Middle frontal gyrus (tissue), 1 donor: ENCODE measurements around the gene TCTN1.
A peak's percentile ranks its signal among the peaks of the same experiment; 100 is the strongest.
"Not testable (repeated sequence)": the region's sequence is repeated elsewhere in the genome, so short reads cannot be mapped to it uniquely, and the experiment has no call there.

ENCODE experiments used
- DNase-seq: peaks from one replicate; pipeline ENCODE4 v3.0.0-alpha.2; 2015; ENCODE audit warnings: low spot score; ENCODE audit errors: extremely low spot score

TCTN1 gene

DNA sequence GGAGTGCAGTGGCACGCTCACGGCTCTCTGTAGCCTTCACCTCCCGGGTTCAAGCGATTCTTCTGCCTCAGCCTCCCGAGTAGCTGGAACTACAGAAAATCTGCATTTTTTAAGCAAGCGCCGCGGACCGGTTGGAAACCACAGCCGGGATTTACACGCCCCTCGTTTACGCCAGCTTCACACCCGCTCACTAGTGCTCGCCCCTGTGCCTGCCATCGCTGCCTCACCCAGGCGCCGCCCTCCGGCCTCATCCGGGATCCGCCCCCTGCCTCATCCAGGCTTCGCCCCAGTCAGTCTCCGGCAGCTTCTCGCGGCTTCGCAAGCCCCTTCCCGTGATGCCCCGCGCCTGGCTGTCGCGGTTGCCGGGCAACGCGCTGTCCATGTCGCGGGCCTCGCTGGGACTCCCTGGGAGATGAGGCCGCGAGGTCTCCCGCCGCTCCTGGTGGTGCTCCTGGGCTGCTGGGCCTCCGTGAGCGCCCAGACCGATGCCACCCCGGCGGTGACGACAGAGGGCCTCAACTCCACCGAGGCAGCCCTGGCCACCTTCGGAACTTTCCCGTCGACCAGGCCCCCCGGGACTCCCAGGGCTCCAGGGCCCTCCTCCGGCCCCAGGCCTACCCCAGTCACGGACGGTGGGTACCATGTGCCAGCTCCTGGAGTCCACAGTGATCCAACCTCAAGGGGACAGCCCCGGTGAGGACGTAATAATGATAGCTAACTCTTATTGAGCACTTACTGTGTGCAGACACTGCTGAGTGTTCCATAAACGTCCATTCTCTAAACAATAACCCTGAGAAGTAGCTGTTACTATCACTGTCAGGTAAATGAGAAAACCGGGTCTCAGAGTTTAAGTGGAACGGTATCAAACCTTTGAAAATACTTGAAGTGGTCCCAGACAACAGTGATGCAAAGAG, at the start of gene TCTN1:
Gene TCTN1 (plus strand): TSS at position 359 of the 914 bp plus-strand sequence. CDS start 54 bp downstream, at position 413.
- DNase-seq, result peak; percentile 93

DNA sequence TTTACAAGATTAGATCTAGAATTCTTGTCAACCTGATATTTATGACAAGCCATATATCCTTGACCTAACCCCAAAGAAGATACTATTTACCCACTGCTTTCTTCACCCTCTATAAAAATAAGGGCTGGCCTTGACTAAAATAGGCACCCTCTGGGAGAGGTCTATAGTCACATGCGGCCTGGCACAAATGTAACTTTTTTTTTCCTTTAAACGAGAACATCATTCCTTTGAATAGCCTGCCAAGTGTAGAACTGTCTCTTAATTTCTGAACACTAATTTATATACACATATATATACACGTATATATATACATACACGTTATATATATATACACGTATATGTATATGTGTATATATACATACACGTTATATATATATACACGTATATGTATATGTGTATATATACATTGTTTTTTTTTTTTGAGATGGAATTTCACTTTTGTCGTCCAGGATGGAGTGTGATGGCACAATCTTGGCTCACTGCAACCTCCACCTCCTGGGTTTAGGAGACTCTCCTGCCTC, 49.4 kb upstream of the TCTN1 start:
- no peak for DNase-seq

DNA sequence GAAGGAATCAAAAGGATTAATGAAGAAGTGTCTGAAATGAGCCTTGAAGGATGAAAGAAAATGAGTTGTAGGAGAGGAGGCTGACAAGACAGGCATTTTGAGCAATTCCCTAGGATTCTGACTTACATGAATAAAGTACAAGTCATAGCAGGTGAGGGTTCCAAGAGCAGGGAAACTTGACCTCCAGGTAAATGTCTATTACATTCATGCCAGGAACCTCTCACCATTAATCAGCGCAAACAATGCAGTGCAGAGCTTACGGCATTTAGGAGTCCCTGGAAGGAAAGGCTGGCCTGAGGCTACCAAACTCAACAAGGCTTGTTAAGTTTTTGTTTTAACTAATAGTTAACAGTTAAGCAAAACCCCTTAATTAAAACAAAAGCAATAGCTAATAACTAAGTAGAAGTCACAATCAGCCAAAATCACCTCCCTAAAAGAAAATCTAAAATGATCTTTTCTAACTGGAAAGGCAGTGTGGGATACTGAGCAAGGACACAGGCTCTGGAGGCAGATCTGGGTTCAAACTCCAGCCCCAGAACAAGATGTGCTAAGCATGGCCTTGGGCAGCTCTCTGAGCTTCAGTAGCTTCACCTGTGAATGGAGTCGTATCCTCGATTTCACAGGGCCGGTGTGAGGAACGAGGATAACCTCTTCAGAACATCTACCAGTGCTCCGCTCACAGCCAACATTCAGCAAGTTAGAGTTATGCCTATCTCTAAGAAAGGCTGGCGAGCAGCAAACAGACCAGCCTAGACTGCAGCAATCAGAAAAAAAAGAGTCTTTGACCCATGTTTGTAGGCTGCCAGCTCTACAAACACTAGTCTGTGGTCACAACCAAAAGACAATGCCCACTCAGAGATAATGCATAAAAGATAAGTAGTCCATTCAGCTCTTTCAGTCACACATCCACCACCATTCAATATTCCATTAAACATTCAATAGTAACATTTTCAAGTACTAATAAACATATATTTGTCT, 47.7 kb upstream of the TCTN1 start:
- no peak for DNase-seq

DNA sequence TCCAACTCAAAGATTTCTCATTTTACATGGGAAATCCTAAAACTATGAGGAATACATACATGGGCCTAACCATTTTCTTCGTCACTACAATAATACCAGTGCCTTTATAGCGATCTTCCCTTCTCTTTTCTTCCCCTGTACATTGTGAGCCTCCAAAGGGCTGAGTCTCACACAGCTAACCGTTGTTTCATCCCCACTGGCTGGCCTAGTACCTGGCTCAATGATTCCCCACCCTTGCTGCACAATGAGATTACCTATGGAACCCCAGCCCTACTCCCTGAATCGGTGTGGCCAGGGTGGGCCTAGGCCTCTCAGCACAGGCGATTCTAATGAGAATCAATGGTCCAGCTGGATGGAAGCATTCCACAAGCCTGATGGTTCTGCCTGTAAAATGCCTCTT, 46.9 kb upstream of the TCTN1 start:
- DNase-seq, result no peak

DNA sequence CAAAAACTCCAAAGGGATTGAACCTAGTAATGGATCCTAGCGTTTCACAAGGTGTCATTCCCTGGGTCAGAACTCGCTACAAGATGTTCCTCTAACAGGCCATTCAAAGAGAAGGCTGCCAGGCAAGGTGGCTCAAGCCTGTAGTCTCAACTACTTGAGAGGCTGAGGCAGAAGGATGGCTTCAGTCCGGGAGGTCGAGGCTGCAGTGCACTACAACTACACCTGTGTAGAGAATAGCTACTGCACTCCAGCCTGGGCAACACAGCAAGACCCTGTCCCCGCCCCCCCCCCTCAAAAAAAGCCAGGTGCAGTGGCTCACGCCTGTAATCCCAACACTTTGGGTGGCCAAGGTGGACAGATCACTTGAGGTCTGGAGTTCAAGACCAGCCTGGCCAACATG, 45.2 kb upstream of the TCTN1 start:
- no peak for DNase-seq

DNA sequence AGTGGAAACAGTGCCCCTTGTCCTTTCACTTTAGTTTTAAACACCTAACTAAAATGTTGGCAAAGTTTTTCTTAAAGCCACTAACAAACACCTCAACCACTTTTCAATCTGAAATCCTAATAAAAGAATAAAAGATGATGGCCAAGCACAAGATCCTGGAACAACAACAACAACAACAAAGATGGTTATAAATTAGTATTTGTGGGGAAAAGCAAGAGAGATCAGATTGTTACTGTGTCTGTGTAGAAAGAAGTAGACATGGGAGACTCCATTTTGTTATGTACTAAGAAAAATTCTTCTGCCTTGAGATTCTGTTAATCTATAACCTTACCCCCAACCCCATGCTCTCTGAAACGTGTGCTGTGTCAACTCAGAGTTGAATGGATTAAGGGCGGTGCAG, 44.1 kb upstream of the TCTN1 start:
- not testable (repeated sequence) for DNase-seq

DNA sequence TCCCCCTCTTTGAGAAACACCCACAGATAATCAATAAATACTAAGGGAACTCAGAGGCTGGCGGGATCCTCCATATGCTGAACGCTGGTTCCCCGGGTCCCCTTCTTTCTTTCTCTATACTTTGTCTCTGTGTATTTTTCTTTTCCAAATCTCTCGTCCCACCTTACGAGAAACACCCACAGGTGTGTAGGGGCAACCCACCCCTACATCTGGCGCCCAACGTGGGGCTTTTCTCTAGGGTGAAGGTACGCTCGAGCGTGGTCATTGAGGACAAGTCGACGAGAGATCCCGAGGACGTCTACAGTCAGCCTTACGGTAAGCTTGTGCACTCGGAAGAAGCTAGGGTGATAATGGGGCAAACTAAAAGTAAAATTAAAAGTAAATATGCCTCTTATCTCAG, 43.1 kb upstream of the TCTN1 start:
- DNase-seq, result not testable (repeated sequence)

DNA sequence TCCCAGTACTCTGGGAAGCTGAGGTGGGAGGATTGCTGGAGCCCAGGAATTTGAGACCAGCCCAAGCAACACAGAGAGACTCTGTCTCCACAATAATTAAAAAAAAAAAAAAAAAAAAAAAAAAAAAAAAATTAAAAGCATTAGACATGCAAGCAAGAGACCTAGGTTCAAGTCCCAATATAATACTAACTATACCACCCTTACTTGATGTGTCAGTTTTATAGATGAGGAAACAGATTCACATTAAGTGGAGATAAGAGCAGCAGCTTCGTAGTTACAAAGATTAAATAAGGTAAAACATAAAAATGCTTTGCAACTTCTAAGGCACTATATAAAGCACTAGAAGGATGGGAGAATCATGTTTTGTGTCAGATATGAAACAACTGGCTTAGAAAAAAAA, 39.9 kb upstream of the TCTN1 start:
- no peak for DNase-seq

DNA sequence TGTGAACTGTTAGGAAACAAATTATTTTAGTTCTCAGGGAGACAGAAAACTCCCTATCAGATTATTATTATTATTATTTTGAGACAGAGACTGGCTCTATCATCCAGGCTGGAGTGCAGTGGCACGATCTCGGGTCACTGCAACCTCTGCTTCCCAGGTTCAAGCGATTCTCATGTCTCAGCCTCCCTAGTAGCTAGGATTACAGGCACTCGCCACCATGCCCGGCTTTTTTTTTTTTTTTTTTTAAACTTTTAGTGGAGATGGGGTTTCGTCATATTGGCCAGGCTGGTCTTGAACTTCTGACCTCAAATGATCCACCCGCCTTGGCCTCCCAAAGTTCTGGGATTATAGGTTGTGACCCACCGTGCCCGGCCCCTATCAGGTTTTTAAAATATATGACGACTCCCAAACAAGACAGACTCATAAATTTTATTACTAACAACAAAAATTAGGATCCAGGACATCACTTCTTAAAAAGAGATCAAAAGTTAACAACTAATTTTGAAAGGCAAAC, 39.2 kb upstream of the TCTN1 start:
- DNase-seq, result not testable (repeated sequence)

DNA sequence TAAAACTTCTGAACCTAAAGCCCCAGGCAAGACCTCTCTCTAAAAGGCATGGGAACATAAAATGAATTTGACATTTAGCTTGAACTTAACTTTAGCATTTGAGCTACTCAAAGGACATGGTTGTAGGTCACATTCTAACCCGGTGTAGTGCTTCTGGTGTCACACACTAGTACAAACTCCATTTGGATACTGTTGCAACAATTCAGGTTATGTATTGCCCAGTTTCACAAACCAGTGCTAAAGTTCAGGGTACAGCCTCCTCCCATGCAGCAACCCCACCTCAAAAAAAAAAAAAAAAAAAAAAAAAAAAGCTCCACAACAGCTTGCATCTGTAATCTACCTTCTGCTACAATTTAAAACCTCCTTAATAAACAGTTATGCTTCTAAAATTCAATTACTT, 38.6 kb upstream of the TCTN1 start:
- no peak for DNase-seq

DNA sequence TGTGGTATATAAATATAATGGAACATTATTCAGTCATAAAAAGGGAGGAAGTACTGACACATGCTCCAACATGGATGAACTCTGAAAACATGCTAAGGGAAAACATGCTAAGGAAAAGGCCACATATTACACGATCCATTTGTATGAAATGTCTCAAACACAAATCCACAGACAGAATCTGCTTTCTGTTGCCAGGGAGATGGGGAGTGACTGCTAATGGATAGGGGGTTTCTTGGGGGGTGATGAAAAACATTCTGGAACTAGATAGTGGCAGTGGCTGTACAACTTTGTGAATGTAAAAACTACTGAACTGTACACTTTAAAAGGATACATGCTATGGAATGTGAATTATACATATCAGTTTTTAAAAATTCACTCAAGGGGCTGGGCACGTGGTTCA, 37.4 kb upstream of the TCTN1 start:
- DNase-seq, result no peak

DNA sequence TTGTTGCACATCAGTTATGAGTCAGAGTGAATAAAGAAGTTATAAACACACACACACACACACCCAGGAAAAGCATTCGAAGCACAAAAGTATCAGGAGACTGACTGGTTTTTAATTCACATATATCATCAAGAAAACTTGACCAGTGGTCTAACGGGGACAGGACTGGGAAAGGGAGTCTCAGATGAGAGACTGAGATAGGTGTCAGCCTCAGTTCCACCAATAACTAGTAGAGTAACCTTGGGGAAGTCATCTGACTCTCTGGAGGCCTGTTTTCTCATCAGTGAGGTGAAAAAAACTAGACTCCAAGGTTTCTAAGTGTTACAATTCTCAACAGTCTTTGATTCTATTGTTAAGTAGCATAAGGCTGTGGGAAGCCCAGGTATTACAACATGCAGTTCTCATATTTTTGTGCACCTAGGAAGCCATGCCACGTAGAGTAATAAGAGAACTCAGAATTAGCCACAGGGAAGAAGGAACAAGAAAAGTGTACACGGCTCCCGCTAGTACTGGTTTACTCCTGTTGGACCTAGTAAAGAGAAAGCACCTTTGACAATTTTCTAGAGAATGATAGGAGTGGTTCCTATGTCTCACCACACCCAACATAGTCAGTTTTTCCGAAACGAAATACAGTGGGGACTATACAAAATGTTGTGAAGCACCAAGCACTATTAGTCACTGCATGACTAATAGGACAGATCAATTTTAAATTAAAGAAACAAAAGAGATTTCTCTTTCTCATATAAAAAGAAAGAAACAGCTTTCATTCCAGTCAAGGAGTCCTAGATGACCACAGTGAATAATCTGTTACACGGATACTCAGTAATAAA, 35.9 kb upstream of the TCTN1 start:
- DNase-seq, result no peak

DNA sequence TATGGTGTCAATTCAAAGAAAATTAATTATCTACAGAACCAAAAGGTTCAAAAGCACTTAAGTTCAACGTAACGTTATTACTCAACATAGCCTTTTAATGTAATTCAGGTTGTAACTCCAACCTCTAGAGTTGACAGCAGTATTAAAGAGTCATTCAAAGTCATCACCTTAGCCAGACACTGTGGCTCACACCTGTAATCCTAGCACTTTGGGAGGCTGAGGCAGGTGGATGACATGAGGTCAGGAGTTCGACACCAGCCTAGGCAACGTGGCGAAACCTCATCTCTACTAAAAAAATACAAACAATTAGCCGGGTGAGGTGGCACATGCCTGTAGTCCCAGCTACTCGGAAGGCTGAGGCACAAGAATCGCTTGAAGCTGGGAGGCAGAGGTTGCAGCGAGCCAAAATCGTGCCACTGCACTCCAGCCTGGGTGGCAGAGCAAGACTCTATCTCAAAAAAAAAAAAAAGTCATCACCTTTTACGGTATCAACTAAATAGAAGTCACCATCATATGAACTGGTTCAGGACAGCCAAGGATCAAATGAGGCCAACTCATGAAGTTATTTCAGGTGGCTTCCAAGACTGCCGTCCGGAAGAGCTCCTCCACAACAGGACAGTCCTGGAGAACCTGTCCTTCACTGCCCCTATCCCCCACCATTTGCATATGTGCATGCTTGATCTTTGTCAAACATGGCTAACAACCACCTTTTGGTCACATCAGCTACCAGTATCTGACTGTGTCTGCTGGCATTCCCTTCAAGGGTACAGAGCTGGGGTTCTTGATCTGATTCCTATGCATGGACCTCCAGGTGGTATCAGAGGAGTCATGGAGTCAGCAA, 35.0 kb upstream of the TCTN1 start:
- DNase-seq, result no peak

DNA sequence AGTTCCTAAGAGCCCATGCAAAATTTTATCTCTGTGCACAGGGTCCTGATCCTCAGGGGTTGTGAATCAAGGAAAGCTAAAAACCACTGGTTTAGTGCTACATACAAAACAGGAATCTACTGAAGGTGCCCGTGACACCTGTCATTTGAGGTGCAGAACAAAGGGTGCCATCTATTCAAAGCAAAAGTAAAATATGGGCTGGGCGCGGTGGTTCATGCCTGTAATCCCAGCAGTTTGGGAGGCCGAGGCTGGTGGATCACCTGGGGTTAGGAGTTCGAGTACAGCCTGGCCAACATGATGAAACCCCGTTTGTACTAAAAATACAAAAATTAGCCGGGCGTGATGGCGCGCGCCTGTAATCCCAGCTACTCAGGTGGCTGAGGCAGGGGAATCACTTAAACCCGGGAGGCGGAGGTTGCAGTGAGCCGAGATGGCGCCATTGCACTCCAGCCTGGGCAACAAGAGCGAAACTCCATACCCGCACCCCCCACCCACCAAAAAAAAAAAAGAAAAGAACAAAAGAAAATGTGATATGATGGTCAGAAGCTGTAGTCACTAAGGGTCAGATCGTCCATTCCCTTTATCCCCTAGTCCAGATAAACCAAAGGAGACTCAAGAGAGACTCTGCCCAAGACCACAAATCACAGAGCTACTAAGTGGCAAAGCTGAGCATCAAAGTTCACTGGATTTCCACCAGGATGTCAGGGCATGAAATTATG, 34.2 kb upstream of the TCTN1 start:
- DNase-seq, result no peak

DNA sequence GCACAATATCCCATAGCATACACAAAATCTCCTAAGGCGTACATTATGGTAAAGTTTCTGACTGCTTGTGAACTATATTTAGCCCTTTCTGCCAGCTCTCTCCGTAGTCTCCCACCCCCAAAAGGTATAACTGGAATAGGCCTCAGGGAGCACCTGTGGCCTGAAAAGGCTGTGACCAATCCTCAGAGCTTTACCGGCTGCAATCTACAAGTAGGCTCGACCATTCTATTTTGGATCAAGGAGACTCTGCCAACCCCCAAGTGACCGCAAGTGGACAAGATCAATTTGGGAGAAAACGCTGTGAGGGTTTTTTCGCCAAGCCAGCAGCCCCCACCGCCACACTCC, 32.0 kb upstream of the TCTN1 start:
- no peak for DNase-seq

DNA sequence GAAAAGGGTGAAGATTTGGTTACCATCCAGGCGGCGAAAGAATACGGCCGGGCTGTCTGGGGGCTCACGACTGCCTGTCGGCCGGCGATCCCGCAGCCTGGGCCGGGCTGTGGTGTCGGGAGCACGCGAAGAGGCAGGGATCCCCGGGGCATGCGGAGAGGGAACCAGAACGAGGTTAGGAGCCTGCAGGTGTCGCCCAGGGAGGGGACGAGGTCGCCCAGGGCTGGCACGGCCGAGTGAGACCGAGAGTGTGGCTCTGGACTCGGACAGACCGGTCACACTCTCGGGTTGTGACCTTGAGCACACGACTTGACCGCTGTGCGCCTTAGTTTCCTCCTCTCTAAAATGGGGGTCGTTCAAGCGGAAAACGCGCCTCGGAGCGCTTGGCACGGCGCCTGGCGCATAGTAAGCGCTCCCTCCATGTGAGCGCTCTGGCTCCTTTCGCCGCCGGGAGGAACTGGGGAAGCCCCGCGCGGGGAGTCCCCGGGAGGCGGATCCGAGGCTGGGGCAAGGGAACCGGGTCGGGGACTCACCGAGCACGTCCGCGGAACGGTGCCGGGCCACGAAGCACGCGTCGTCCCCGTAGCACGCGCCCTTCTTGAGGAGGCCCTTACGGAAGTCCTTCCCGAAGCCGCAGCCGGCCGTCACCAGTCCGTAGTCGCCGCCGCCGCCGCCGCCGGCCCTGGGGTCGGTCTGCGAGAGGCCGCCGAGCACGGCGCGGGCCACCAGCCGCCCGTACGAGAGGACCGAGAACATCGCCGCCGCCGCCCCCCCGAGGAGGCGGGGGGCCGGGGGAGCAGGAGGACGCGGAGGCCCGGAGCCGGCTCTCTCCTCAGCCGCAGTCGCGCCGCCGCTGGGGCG, 31.4 kb upstream of the TCTN1 start:
- no peak for DNase-seq

DNA sequence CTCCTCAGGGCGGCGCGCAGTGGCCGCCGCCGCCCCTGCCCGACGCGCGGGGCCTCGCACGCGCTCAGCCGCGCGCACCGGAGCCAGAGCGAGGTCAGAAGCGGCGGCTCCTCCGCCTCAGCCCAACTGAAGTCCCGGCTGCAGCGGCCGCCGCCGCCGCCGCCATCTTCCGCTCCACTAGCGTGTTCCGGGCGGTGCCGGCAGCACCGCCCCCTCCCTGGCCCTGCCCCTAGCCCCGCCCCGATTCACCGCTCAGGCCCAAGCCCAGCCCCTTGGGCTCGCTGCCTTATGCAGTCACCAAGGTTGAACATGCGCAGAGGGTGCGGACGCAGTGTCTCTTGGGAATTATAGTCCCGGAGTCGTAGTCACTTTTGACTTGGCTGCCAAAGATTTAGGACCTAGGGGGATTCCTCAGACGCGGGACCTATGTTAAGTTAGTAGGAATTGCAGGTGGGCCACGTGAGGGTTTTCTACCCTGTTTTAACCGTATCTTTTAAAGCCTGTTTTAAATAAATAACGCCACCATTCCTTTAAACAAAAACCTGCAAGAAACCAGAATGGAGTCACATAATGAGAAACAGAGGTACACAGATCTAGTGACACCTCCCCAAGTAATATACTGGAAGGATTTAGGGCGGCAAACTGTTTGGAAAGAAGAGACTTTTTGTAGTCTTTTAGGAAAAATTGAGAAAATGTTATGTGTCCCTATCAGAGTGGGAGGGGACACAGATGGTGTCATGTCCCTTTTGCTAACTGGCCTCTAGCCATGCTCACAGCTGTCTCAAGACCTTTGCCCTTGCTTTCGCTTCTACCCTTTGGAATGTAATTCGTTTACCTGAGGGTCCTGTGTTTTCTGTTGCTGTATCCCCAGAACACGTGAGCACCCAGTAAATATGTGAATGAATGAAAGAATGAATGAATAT, 30.5 kb upstream of the TCTN1 start, which contains the start of gene PPTC7:
Gene PPTC7 (minus strand): TSS at position 182 of the 923 bp plus-strand sequence. CDS start 287 bp downstream, outside the sequence.
- peak; percentile 95 for DNase-seq
